ENCODE results near the gene TGIF2LX. TPM values are rescaled to one million over a fixed set of nuclear protein-coding genes. Genes with fewer than 3 reads are reported as not detected.
"Not testable (repeated sequence)": the region's sequence is repeated elsewhere in the genome, so short reads cannot be mapped to it uniquely, and the experiment has no call there.

TGIF2LX gene
- total RNA-seq: not detected

DNA sequence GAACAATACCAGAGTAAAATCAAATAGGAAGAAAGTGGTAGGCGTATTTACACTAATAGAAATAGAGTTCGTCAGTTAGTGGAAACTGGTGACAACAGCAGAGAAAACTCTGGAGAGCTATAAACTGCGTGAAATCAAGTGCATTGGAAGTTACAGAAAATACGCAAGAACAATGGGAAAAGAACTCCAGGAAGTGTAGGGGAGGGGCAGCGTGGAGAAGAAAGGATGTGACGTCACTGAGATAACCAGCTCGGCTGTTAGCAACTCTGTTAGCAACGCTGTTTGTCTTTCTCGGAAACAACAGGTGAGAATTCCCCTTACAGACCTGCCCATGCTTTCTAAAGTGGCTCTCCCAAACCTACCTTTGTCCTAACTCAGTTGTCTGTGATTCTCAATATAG is at the start of gene TGIF2LX:
Gene TGIF2LX, plus strand, starts transcription at position 244 of the 400 bp plus-strand sequence. CDS start 178 bp downstream, outside the sequence.
- not testable (repeated sequence) for DNase-seq (ENCODE audit: low read depth in 2 of 3, low spot score in 2 of 3)

DNA sequence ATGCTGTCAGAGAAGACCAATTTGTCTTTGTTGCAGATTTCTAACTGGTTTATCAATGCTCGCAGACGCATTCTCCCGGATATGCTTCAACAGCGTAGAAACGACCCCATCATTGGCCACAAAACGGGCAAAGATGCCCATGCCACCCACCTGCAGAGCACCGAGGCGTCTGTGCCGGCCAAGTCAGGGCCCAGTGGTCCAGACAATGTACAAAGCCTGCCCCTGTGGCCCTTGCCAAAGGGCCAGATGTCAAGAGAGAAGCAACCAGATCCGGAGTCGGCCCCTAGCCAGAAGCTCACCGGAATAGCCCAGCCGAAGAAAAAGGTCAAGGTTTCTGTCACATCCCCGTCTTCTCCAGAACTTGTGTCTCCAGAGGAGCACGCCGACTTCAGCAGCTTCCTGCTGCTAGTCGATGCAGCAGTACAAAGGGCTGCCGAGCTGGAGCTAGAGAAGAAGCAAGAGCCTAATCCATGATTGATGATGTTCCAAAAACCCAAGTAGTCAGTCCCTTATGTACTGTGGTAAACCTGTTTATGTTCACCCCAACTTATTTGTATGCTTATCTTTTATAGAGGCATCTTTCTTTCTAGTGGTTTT is 728 bp downstream of the TGIF2LX start:
- DNase-seq (ENCODE audit: low read depth in 2 of 3, low spot score in 2 of 3): not testable (repeated sequence)

DNA sequence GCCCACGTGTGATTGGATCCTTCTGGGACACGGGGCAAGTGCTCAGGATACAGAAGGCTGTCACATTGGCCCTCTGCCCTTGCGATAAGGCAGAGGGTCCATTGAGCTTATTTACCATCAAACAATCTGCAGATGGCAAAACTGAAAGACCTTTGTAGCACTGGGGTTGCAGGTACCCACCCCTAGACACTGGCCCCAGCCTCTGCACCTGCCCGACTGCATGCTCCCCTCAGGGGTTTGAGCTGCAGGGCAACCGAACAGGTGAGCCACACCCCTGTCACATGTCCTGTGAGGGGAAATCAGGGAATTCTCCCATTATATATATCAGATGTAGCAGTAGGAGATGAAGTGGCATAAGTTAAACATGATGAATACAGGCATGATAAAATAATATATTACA is 21.4 kb downstream of the TGIF2LX start:
- not testable (repeated sequence) for DNase-seq (ENCODE audit: low read depth in 2 of 3, low spot score in 2 of 3)

DNA sequence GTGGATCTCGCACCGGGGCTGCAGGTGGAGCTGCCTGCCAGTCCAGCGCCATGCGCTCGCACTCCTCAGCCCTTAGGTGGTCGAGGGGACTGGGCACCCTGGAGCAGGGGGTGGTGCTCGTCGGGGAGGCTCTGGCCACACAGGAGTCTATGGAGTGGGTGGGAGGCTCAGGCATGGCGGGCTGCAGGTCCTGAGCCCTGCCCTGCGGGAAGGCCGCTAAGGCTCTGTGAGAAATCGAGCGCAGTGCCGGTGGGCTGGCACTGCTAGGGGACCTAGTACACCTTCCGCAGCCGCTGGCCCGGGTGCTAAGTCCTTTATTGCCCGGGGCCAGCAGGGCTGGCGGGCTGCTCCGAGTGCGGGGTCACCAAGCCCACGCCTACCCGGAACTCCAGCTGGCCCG is 43.9 kb downstream of the TGIF2LX start:
- DNase-seq (ENCODE audit: low read depth in 2 of 3, low spot score in 2 of 3): not testable (repeated sequence)
